ENCODE results near the gene SGMS1.

GRCh38 chr10:50579491-50580261 lies 44.1 kb downstream of the SGMS1 start:
- no peak for TF ChIP-seq ZNF274 (IDR thresholded peaks at IDR 0.05; ENCODE audit: low read depth, low read length)
- no peak for TF ChIP-seq YY1 (IDR thresholded peaks at IDR 0.05; ENCODE audit: insufficient read depth, insufficient read length)

Measured in NT2/D1 (cell line).